GM18870 (cell line): ENCODE results near the gene RGS3.
"Not testable (repeated sequence)": the region's sequence is repeated elsewhere in the genome, so short reads cannot be mapped to it uniquely, and the experiment has no call there.

Experiments
- ATAC-seq: cut with Tn5 transposase; IDR thresholded peaks from one replicate; pipeline ENCODE4 v1.9.1; 2021; ENCODE audit warnings: moderate library complexity; ENCODE audit not compliant: unreplicated experiment

RGS3 gene

DNA sequence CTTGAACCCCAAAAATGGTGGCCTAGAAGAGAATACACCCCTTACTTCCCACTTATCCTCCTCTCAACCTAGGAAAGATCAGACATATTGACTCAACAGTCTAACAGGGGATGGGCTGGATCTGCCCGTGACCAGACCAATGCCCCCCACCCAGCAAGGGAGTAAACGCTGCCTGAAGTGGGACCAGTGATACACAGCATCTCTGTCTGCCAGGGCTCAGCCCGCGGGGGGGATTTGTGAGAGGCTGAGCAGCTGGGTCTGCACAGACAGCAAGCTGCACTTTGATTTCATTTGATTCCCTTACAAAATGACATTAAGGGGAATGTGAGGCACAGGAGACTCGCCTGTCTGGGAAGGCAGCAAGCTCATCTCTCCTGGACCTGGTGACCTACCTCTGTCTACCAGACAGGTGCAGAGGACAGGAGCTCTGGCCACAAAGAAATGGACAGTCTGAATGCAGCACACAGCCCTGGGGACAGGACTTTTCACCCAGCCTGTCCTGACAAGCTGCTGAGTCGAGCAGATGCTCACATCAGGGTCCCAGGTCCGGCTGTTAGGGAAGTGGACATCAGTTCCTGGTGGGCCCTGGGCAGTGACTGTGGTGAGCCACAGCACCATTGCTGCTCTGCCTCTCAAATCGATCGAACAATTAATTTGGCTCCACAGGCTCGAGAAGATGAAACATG is 79.9 kb downstream of the RGS3 start:
- ATAC-seq = no peak

DNA sequence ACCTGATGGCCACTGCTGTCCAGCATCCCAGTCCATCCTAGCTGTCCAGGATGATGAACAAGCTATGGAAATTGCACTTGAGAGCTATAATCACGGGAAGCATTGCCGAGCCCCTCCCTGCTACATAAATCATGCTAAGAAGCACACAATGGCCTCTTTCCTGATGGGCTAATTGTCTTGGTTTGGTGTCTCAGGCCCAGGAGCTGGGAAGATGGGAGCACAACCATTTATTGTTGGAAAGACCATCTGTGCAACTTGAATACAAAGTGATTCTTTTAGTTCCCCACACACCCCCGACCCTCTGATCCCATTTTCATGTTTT is 80.4 kb downstream of the RGS3 start:
- no peak for ATAC-seq

DNA sequence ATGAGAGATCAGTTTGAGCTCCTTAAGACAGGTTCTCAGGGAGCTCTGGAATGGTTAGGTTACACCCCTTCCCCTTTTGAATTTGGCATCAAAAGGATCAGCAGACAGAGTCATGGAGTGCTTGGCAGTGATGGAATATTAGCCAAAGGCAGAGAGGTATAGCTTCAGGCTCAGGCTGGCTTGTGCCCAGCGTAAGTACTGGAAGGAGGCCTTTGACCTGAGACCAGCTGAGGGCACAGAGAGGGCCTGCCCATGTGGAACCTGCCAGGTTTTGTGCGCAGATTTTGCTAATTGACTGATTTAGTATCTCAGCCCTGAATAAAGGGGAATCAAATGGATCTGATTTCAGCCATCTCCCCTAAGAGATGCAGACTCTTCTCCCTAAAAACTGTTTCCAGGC is 81.5 kb downstream of the RGS3 start:
- ATAC-seq = no peak

- ATAC-seq = no peak
Measured at GRCh38 chr9:113546566-113546965, 83.0 kb downstream of the RGS3 start.

- ATAC-seq = no peak
Measured at GRCh38 chr9:113547501-113547900, 84.0 kb downstream of the RGS3 start.

DNA sequence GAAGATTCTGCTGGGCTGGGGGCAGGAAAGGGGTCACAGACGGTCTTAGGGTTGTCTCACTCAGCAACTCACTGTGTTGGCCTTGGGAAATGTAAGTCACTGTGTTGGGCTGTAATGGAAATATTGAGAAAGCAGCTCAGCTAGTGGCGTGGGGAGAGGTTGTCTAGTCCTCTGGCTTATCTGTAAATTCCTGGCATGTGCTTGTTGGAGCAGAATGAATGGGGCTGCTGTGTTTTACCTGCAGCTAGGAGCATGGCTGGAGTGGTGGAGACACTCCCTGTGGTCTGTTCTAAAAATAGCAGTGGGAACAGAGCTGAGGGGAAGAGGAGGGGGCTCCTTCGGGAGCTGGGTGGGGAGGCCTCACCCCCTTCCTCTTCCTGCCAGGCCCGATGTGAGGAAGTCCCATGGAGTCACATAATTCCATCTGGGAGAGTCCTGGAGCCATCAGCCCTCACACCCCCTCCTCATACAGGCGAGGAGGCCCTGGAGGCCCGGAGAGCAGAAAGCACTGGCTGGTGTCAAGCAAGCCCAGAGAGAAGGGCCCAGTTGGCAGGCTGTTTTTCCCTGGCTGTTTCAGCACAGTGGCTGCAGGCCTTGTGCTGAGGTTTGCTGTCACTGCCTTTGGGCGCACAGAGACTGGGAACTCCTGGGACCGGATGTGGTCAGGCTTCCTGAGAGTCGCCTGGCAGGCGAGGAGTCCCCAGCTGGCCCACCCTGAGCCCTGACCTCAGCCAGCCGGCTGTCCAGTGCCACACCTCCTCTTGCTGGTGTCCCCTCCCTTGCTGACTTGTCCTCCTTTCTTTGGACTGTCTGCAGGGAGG is 84.9 kb downstream of the RGS3 start:
- ATAC-seq = no peak

GRCh38 chr9:113549892-113550291 is 86.4 kb downstream of the RGS3 start:
- not testable (repeated sequence) for ATAC-seq

DNA sequence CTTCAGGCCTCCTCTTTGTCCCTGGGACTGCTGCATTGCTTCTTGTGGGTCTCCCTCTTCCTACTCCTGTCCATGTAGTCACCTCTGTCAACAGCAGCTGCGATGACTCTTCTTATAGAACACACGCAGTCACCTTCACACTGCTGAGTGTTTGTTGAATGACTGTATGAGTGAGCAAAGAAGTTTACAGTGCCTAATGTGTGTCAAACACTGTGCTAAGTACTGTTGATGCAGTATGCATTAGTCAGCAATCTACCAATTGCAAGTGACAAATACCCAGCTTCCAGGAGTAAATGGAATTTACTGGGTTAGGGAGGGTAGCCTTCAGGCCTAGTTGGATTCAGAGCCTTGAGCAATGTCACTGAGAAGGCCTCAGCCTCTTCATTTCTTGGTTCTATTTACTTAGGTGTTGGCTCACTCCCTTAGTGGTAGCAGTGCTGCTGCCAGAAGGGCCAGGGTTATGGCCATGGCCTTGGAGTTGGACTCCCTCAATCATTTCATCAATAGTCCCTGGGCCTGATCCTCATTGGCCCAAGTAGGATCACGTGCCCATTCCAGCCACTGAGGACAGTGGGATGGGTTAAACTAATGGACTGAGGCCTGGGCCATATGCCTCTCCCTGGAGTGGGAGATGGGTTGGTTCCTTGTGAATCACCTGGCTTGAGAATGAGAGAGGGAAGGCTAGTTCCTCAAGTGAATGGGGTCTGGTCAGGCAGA is 93.5 kb downstream of the RGS3 start:
- no peak for ATAC-seq

GRCh38 chr9:113558632-113559502 is 95.3 kb downstream of the RGS3 start:
- no peak for ATAC-seq

GRCh38 chr9:113559834-113560800 is 96.6 kb downstream of the RGS3 start:
- ATAC-seq = no peak

- ATAC-seq = no peak
Measured at GRCh38 chr9:113562653-113563381, 99.3 kb downstream of the RGS3 start.

DNA sequence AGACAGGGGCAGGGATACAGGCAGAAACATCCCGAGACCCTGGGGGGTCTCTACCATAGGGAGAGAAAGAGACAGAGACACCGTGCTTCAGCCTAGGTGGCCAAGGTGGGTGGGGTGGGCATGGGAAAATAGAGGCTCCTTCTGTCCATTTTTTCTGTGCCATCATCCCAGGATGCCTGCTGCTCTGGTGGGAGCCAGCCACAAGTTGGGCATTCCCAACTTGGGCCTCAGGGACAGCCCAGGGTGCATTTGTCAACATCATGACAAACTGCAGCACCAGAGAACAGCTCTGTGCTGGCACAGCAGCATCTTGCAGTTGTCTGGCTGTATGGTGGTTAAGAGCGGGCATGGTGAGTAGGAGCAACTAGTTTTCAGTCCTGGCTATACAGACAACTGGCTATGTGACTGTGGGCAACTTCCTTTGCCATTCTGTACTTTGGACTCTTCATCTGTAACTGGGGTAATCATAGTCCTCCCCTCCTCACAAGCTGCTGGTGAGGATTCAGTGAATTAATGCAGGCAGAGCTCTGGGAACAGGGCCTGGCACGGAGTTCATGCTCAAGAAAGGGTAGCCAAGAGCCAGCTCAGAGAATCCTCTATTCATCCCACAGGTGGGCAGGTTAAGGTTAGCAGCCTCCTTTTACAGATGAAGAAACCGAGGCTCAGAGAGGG is 100.4 kb downstream of the RGS3 start:
- no peak for ATAC-seq

GRCh38 chr9:113564498-113565237 is 101.1 kb downstream of the RGS3 start:
- no peak for ATAC-seq

DNA sequence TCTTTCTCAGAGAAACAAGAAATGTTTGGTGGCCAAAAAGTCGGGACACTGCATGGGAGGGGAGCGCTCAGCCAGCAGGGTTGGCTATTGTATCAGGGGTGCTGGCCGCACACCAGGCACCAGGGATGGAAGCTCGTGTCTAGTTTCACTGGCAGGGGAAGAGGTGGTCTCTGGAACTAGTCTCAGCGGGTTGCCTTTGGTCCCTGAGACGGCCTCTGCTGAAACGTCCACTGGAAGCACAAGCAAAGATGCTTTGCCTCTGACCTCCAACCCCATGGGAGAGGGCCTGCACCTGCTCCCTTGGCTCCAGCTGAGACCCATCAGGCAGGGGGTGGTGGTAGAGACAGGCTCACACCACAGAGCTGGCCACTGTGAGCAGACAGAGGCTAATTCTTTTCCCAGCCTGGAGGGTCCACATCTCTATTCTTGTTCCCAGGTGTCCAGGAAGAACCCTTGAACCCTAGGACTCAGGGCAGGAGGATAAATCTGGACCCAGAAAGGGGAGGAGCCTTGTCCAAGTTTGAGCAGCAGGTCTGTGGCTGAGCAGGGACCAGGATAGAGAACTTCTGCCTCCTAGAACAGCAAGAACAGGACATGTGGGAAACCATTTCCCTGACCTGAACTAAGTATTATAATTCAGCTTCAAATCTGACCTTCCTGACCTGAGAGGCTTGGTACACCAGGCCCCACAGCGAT is 102.6 kb downstream of the RGS3 start:
- ATAC-seq = no peak

DNA sequence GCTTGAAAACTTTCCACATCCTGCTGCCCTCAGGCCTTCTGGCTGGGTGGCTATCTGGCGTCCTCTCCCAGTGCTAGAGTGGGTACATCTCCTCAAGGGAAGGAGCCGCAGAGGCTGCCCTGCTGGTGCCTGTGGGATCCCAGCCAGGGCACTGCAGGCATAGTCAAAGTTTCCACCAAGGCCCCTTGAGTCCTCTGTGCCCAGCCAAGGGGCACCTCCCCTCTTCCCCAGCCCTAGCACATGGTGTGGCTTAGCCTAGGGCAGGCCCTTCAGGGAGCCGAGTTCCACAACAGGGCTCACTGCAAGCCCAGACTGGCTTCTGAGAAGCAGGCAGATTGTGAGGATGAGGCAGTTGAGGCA is 103.2 kb downstream of the RGS3 start:
- no peak for ATAC-seq

GRCh38 chr9:113567361-113568080 is 104.0 kb downstream of the RGS3 start:
- ATAC-seq = no peak

GRCh38 chr9:113568081-113568435 is 104.5 kb downstream of the RGS3 start:
- no peak for ATAC-seq
